Astrocyte of the spinal cord (primary cell): ENCODE results near the gene FXYD3.

Experiments
- DNase-seq: peaks from one replicate; pipeline ENCODE4 v3.0.0; 2011; ENCODE audit warnings: low read depth, low spot score
- H3K4me3 ChIP-seq: 2 replicates; pipeline ENCODE4 v1.5.1; 2011; ENCODE audit warnings: low read depth, mild to moderate bottlenecking, low read length, moderate library complexity
- CTCF ChIP-seq: IDR thresholded peaks from 2 replicates; pipeline ENCODE4 v1.5.1; 2012; ENCODE audit warnings: low read depth, mild to moderate bottlenecking, low read length, inconsistent platforms
- in situ Hi-C: cut with HindIII; loops from 2 replicates; pipeline ENCODE4 v1.10.0; 2017; ENCODE audit warnings: low sequenced_read_pairs

The FXYD3 gene

GRCh38 chr19:35117799-35118198 lies 2.2 kb downstream of the FXYD3 start:
- DNase-seq = no peak
- in situ Hi-C loops = no loop called here
- H3K4me3 ChIP-seq = no peak overlapping the region
- TF ChIP-seq CTCF = no peak

- no peak for TF ChIP-seq CTCF
- in situ Hi-C loops = no loop called here
- H3K4me3 ChIP-seq = no peak overlapping the region
These were observed 2.8 kb downstream of the FXYD3 start for GRCh38 chr19:35118268-35119020.

GRCh38 chr19:35119091-35119490 lies 3.5 kb downstream of the FXYD3 start:
- in situ Hi-C loops = no loop called here
- no peak overlapping the region for H3K4me3 ChIP-seq
- DNase-seq = no peak
- no peak for TF ChIP-seq CTCF

More at GRCh38 chr19:35118268-35119020, 2.8 kb downstream of the FXYD3 start:
- DNase-seq = no peak

GRCh38 chr19:35119578-35120155 lies 4.0 kb downstream of the FXYD3 start:
- in situ Hi-C loops = no loop called here
- no peak for DNase-seq
- TF ChIP-seq CTCF = no peak
- H3K4me3 ChIP-seq = no peak overlapping the region

- no peak for TF ChIP-seq CTCF
- peak; percentile 59 for DNase-seq
- H3K4me3 ChIP-seq = no peak overlapping the region
- in situ Hi-C loops = no loop called here
These were observed 4.9 kb downstream of the FXYD3 start for GRCh38 chr19:35120492-35120891.

GRCh38 chr19:35120898-35121297 lies 5.3 kb downstream of the FXYD3 start:
- in situ Hi-C loops = no loop called here
- H3K4me3 ChIP-seq = no peak overlapping the region
- DNase-seq = no peak
- no peak for TF ChIP-seq CTCF
